Stimulated activated memory B cell treated with anti-CD40 and anti-IgM and Interleukin-4, amounts not matched to agents 10 μg/mL and 1 μg/mL and 100 μg/mL, for 72 hours (primary cell): ENCODE data around the gene CRTC3.
A peak's percentile ranks its signal among the peaks of the same experiment; 100 is the strongest.

Experiments used
- ATAC-seq: fragments of 150-1000 bp; cut with Tn5 transposase; 2 replicates; pipeline ENCODE4 v1.10.0; 2021
- H3K27ac Mint-ChIP-seq: one replicate; pipeline ENCODE4 v1.8.0; 2022; ENCODE audit warnings: mild to moderate bottlenecking, mixed read lengths
- H3K27me3 Mint-ChIP-seq: one replicate; pipeline ENCODE4 v1.8.0; 2022; ENCODE audit warnings: mixed read lengths
- H3K36me3 Mint-ChIP-seq: one replicate; pipeline ENCODE4 v1.8.0; 2022; ENCODE audit warnings: mixed read lengths
- H3K4me1 Mint-ChIP-seq: one replicate; pipeline ENCODE4 v1.8.0; 2022; ENCODE audit warnings: mixed read lengths
- H3K4me3 Mint-ChIP-seq: one replicate; pipeline ENCODE4 v1.8.0; 2022; ENCODE audit warnings: mild to moderate bottlenecking, moderate library complexity, mixed read lengths
- H3K9me3 Mint-ChIP-seq: one replicate; pipeline ENCODE4 v1.8.0; 2022; ENCODE audit warnings: mixed read lengths

Gene CRTC3

GRCh38 chr15:90591524-90591923 lies 61.8 kb downstream of the CRTC3 start:
- Mint-ChIP-seq H3K36me3 (peaks cover 16% of the 10 kb centered on the region), H3K9me3 (no peaks in the 10 kb centered on the region), H3K27ac (no peak overlapping the region), H3K4me3 (no peak overlapping the region), H3K27me3 (no peaks in the 10 kb centered on the region), H3K4me1 (peaks cover 66% of the 10 kb centered on the region)
- ATAC-seq: no peak

- Mint-ChIP-seq H3K9me3 (no peaks in the 10 kb centered on the region), H3K36me3 (peaks cover 16% of the 10 kb centered on the region), H3K4me1 (peaks cover 66% of the 10 kb centered on the region), H3K27me3 (no peaks in the 10 kb centered on the region), H3K27ac (no peak overlapping the region), H3K4me3 (no peak overlapping the region)
- ATAC-seq: no peak
Observed at GRCh38 chr15:90592131-90592881, 62.6 kb downstream of the CRTC3 start.

GRCh38 chr15:90593499-90594158 lies 63.9 kb downstream of the CRTC3 start:
- Mint-ChIP-seq H3K9me3 (no peaks in the 10 kb centered on the region), H3K27ac (peak overlapping the region; percentile 95), H3K4me1 (peaks cover 70% of the 10 kb centered on the region), H3K27me3 (no peaks in the 10 kb centered on the region), H3K4me3 (peak overlapping the region; percentile 84), H3K36me3 (peaks cover 10% of the 10 kb centered on the region)
- no peak for ATAC-seq

DNA sequence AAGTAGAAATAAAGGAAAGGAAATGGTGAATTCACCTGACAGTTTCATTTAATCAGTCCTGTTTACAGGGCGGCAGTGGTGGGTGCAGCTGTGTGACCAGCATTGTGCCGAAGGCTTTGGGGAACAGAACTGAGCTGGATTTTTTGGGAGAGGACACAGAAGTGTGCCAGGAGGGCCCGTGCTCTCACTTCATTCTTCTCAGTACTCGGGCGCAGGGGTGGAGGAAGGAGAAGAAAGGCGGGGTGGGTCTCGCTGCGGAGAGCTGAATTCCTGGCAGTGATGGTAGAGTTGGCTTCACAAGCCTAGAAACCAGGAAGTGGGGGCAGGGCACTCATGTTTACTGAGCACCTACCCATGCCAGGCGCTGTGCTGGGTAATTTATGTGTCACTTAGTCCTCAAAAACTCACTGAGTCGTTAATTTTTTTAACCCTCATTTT lies 64.6 kb downstream of the CRTC3 start:
- Mint-ChIP-seq H3K4me3 (peak overlapping the region; percentile 84), H3K36me3 (peaks cover 6% of the 10 kb centered on the region), H3K27me3 (no peaks in the 10 kb centered on the region), H3K27ac (peak overlapping the region; percentile 95), H3K4me1 (peaks cover 69% of the 10 kb centered on the region), H3K9me3 (no peaks in the 10 kb centered on the region)
- peak; percentile 92 for ATAC-seq

DNA sequence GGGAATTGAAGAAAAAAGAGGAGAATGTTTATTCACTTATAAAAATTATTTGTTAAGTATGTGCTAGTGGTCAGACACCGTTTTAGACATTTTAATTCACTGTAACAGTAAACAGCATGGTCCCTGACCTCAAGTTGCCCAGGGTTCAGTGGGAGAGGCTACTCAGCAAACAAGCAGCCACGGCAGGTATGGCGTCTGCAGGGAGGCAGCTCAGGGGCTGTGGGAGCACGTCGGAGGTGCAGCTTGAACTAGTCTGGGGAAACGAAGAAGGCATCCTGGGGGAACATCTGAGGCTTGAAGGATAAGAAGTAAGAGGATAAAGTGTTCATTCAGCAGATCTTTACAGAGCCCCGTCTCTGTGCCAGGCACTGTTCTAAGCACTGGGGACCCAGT lies 66.0 kb downstream of the CRTC3 start:
- no peaks in the 10 kb centered on the region for H3K27me3 Mint-ChIP-seq
- peaks cover 64% of the 10 kb centered on the region for H3K4me1 Mint-ChIP-seq
- peak; percentile 28 for ATAC-seq
- H3K27ac Mint-ChIP-seq: peak overlapping the region; percentile 95
- H3K36me3 Mint-ChIP-seq: peaks cover 4% of the 10 kb centered on the region
- no peaks in the 10 kb centered on the region for H3K9me3 Mint-ChIP-seq
- peak overlapping the region; percentile 51 for H3K4me3 Mint-ChIP-seq

GRCh38 chr15:90596943-90597342 lies 67.2 kb downstream of the CRTC3 start:
- no peak overlapping the region for H3K4me3 Mint-ChIP-seq
- H3K9me3 Mint-ChIP-seq: no peaks in the 10 kb centered on the region
- H3K4me1 Mint-ChIP-seq: peaks cover 62% of the 10 kb centered on the region
- peak overlapping the region; percentile 95 for H3K27ac Mint-ChIP-seq
- ATAC-seq: no peak
- peaks cover 9% of the 10 kb centered on the region for H3K36me3 Mint-ChIP-seq
- no peaks in the 10 kb centered on the region for H3K27me3 Mint-ChIP-seq

DNA sequence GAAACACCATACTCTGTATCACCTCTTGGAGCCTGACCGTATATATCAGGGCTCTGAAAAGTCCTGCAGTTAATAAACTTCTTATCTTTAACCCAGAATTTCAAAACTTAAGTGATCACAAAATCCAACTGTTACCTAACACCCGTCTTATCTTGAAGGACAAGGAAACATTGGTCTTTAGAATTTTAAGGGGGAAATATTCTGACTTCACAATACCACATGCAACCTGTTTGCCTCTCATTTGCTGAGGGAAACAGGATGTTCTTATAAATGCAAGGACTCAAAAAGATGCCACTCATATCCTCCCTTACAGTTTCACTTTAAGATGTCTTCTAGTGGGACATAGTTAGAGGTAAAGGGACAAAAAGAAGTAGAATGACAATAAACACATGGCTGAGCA lies 67.9 kb downstream of the CRTC3 start:
- H3K27me3 Mint-ChIP-seq: no peaks in the 10 kb centered on the region
- peak overlapping the region; percentile 95 for H3K27ac Mint-ChIP-seq
- H3K9me3 Mint-ChIP-seq: no peaks in the 10 kb centered on the region
- H3K36me3 Mint-ChIP-seq: peaks cover 12% of the 10 kb centered on the region
- peak; percentile 34 for ATAC-seq
- H3K4me1 Mint-ChIP-seq: peaks cover 62% of the 10 kb centered on the region
- peak overlapping the region; percentile 43 for H3K4me3 Mint-ChIP-seq

- peak; percentile 37 for ATAC-seq
- Mint-ChIP-seq H3K36me3 (peaks cover 12% of the 10 kb centered on the region), H3K4me3 (peak overlapping the region; percentile 43), H3K27ac (peak overlapping the region; percentile 95), H3K27me3 (no peaks in the 10 kb centered on the region), H3K9me3 (no peaks in the 10 kb centered on the region), H3K4me1 (peaks cover 58% of the 10 kb centered on the region)
Observed at GRCh38 chr15:90598031-90598577, 68.4 kb downstream of the CRTC3 start.

DNA sequence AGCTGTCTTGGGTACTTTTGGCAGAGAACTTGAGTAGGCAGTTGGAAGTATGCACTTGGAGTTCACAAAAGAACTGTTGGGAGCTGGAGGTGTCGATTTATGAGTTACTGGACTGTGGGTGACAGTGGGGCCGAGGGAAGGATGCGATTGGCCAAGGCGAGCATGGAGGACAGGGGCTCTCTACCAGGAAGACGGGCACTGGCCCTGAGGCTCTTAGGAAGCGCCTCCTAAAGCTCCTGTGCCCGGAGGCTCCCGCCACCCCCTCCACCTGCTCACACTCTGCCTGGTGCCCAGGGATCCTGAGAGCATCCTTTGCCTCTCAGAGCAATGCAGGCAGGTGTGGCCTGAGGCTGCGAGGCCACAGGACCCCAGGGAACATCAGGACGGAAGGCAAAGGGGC lies 69.0 kb downstream of the CRTC3 start:
- no peak for ATAC-seq
- Mint-ChIP-seq H3K9me3 (no peaks in the 10 kb centered on the region), H3K27me3 (no peaks in the 10 kb centered on the region), H3K4me1 (peaks cover 52% of the 10 kb centered on the region), H3K4me3 (no peak overlapping the region), H3K36me3 (peaks cover 12% of the 10 kb centered on the region), H3K27ac (peak overlapping the region; percentile 95)

GRCh38 chr15:90599116-90599515 lies 69.4 kb downstream of the CRTC3 start:
- no peak for ATAC-seq
- Mint-ChIP-seq H3K4me1 (peaks cover 52% of the 10 kb centered on the region), H3K36me3 (peaks cover 12% of the 10 kb centered on the region), H3K27ac (peak overlapping the region; percentile 95), H3K4me3 (no peak overlapping the region), H3K27me3 (no peaks in the 10 kb centered on the region), H3K9me3 (no peaks in the 10 kb centered on the region)

GRCh38 chr15:90599644-90600043 lies 69.9 kb downstream of the CRTC3 start:
- Mint-ChIP-seq H3K36me3 (peaks cover 12% of the 10 kb centered on the region), H3K27me3 (no peaks in the 10 kb centered on the region)

GRCh38 chr15:90600954-90601353 lies 71.2 kb downstream of the CRTC3 start:
- no peaks in the 10 kb centered on the region for H3K27me3 Mint-ChIP-seq
- peak overlapping the region; percentile 14 for H3K27ac Mint-ChIP-seq
- ATAC-seq: no peak
- H3K36me3 Mint-ChIP-seq: peaks cover 12% of the 10 kb centered on the region
- no peaks in the 10 kb centered on the region for H3K9me3 Mint-ChIP-seq
- no peak overlapping the region for H3K4me3 Mint-ChIP-seq
- peaks cover 36% of the 10 kb centered on the region for H3K4me1 Mint-ChIP-seq

More at GRCh38 chr15:90599644-90600043, 69.9 kb downstream of the CRTC3 start:
- Mint-ChIP-seq H3K9me3 (no peaks in the 10 kb centered on the region), H3K27ac (no peak overlapping the region), H3K4me3 (no peak overlapping the region), H3K4me1 (peaks cover 49% of the 10 kb centered on the region)
- no peak for ATAC-seq

DNA sequence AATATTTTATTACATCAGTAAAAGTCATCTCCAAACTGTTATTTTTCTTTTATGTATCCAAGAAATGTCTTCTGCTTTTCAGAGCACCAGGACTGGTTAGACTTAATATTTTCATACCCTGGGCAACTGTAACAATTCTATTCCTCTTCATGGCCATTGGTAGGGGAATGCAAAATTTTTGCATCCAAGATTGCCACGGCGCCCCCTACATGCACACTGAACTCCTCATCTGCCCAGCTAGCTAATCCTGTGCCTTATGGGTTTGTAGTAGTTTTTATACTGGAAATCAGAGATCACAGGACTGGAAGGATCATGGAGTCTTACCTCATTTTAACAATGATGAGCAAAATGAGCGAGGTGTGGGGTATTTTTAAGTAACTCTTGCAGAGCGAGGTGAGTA lies 74.2 kb downstream of the CRTC3 start:
- no peak overlapping the region for H3K4me3 Mint-ChIP-seq
- ATAC-seq: no peak
- peaks cover 28% of the 10 kb centered on the region for H3K36me3 Mint-ChIP-seq
- peak overlapping the region; percentile 51 for H3K27ac Mint-ChIP-seq
- H3K9me3 Mint-ChIP-seq: no peaks in the 10 kb centered on the region
- no peaks in the 10 kb centered on the region for H3K27me3 Mint-ChIP-seq
- H3K4me1 Mint-ChIP-seq: peaks cover 6% of the 10 kb centered on the region

- no peak overlapping the region for H3K4me3 Mint-ChIP-seq
- no peak for ATAC-seq
- H3K27ac Mint-ChIP-seq: no peak overlapping the region
- H3K9me3 Mint-ChIP-seq: no peaks in the 10 kb centered on the region
- no peaks in the 10 kb centered on the region for H3K27me3 Mint-ChIP-seq
- H3K4me1 Mint-ChIP-seq: peaks cover 6% of the 10 kb centered on the region
- H3K36me3 Mint-ChIP-seq: peaks cover 35% of the 10 kb centered on the region
Observed at GRCh38 chr15:90606641-90607040, 76.9 kb downstream of the CRTC3 start.

GRCh38 chr15:90607361-90607760 lies 77.6 kb downstream of the CRTC3 start:
- no peaks in the 10 kb centered on the region for H3K9me3 Mint-ChIP-seq
- H3K27ac Mint-ChIP-seq: no peak overlapping the region
- H3K4me3 Mint-ChIP-seq: no peak overlapping the region
- H3K4me1 Mint-ChIP-seq: peaks cover 6% of the 10 kb centered on the region
- peaks cover 33% of the 10 kb centered on the region for H3K36me3 Mint-ChIP-seq
- H3K27me3 Mint-ChIP-seq: no peaks in the 10 kb centered on the region
- ATAC-seq: no peak
